NOMO-1 treated with DMSO at 0.1 percent for 48 hours (cell line): ENCODE data around the gene RAET1E.
"Not testable (repeated sequence)": the region's sequence is repeated elsewhere in the genome, so short reads cannot be mapped to it uniquely, and the experiment has no call there.

Experiments used
- DNase-seq: peaks from one replicate; lab custom pipeline; 2025; ENCODE audit not compliant: unreplicated experiment; lab: John Stamatoyannopoulos, UW

Gene RAET1E

GRCh38 chr6:149929422-149929821, 31.5 kb upstream of the RAET1E start:
- DNase-seq = peak; percentile 4

GRCh38 chr6:149927025-149927424, 29.1 kb upstream of the RAET1E start:
- DNase-seq = not testable (repeated sequence)

GRCh38 chr6:149925974-149926777, 28.3 kb upstream of the RAET1E start:
- DNase-seq = peak; percentile 60

GRCh38 chr6:149925253-149925973, 27.5 kb upstream of the RAET1E start:
- DNase-seq = peak; percentile 0

- DNase-seq = no peak
These were observed 27.0 kb upstream of the RAET1E start for GRCh38 chr6:149924933-149925252.

GRCh38 chr6:149924206-149924932, 26.5 kb upstream of the RAET1E start:
- DNase-seq = no peak

GRCh38 chr6:149923327-149923986, 25.5 kb upstream of the RAET1E start:
- DNase-seq = no peak

- DNase-seq = peak; percentile 95
These were observed 24.9 kb upstream of the RAET1E start, which contains the start of gene RAET1G for GRCh38 chr6:149922642-149923326. TSS of gene RAET1G (minus strand) at chr6:149923121. CDS start at chr6:149923010, 111 bp downstream.

GRCh38 chr6:149922091-149922490, 24.2 kb upstream of the RAET1E start:
- DNase-seq = not testable (repeated sequence)

GRCh38 chr6:149921361-149921760, 23.4 kb upstream of the RAET1E start:
- no peak for DNase-seq

- DNase-seq = no peak
These were observed 21.9 kb upstream of the RAET1E start for GRCh38 chr6:149919834-149920225.

GRCh38 chr6:149919126-149919833, 21.4 kb upstream of the RAET1E start:
- not testable (repeated sequence) for DNase-seq

- DNase-seq = no peak
These were observed 20.4 kb upstream of the RAET1E start for GRCh38 chr6:149918151-149918905.

- DNase-seq = no peak
These were observed 19.8 kb upstream of the RAET1E start for GRCh38 chr6:149917679-149918078.

- no peak for DNase-seq
These were observed 18.3 kb upstream of the RAET1E start for GRCh38 chr6:149915970-149916865.

GRCh38 chr6:149913540-149914240, 15.8 kb upstream of the RAET1E start:
- no peak for DNase-seq

GRCh38 chr6:149913085-149913484, 15.2 kb upstream of the RAET1E start:
- DNase-seq = no peak

- DNase-seq = not testable (repeated sequence)
These were observed 14.8 kb upstream of the RAET1E start for GRCh38 chr6:149912680-149913079.
